K562 (cell line): Measurements from ENCODE around the gene CPNE1.

ENCODE experiments used
- CTCF ChIP-seq, 3 experiments: IDR thresholded peaks in 2 of 3; conservative IDR thresholded peaks in 1 of 3; 2 replicates each; pipeline ENCODE4 v1.5.1; 2011 to 2012; ENCODE audit warnings: low read length in 3 of 3, mild to moderate bottlenecking in 3 of 3, control low read depth in 2 of 3, improper control_type of control experiment in 1 of 3, inconsistent platforms in 1 of 3, low read depth in 1 of 3, mixed read lengths in 1 of 3, moderate library complexity in 1 of 3; ENCODE audit not compliant: insufficient read depth in 2 of 3
- ZBTB33 ChIP-seq: sonication (generic); formaldehyde crosslinking; IDR thresholded peaks from 2 replicates; pipeline ENCODE4 v1.8.1; 2023; ENCODE audit warnings: mild to moderate bottlenecking, missing genetic modification reagents

- TF ChIP-seq CTCF (IDR thresholded peaks at IDR 0.05 in 2 of 3, conservative IDR thresholded peaks at IDR 0.05 in 1 of 3; ENCODE audit: insufficient read depth in 2 of 3, low read depth in 1 of 3, low read length in 3 of 3) (no peak), ZBTB33 (no peak)
These were observed 21.7 kb downstream of the CPNE1 start for GRCh38 chr20:35643045-35643444.
